Central memory CD4-positive, alpha-beta T cell (primary cell): ENCODE results near the gene CRHR2.

Source experiments
- DNase-seq: peaks from one replicate; pipeline ENCODE4 v3.0.0; 2022

The CRHR2 gene

GRCh38 chr7:30706316-30706715 lies 24.1 kb upstream of the CRHR2 start:
- no peak for DNase-seq

- no peak for DNase-seq
These were observed 23.3 kb upstream of the CRHR2 start for GRCh38 chr7:30705596-30705995.

GRCh38 chr7:30705008-30705407 lies 22.8 kb upstream of the CRHR2 start:
- DNase-seq, result no peak

- no peak for DNase-seq
These were observed 21.5 kb upstream of the CRHR2 start for GRCh38 chr7:30703756-30704155.

GRCh38 chr7:30702200-30702599 lies 19.9 kb upstream of the CRHR2 start:
- DNase-seq, result peak; percentile 33

- DNase-seq, result no peak
These were observed 18.7 kb upstream of the CRHR2 start for GRCh38 chr7:30700941-30701340.

GRCh38 chr7:30699706-30700495 lies 17.6 kb upstream of the CRHR2 start:
- no peak for DNase-seq

GRCh38 chr7:30698481-30698880 lies 16.2 kb upstream of the CRHR2 start:
- no peak for DNase-seq

- no peak for DNase-seq
These were observed 15.6 kb upstream of the CRHR2 start for GRCh38 chr7:30697719-30698460.

GRCh38 chr7:30694774-30695721 lies 12.8 kb upstream of the CRHR2 start:
- DNase-seq, result no peak

- no peak for DNase-seq
These were observed 12.0 kb upstream of the CRHR2 start for GRCh38 chr7:30694218-30694745.

- no peak for DNase-seq
These were observed 10.6 kb upstream of the CRHR2 start for GRCh38 chr7:30692882-30693281.

- no peak for DNase-seq
These were observed 10.2 kb upstream of the CRHR2 start for GRCh38 chr7:30692438-30692837.

GRCh38 chr7:30690011-30690410 lies 7.8 kb upstream of the CRHR2 start:
- no peak for DNase-seq

- DNase-seq, result no peak
These were observed 6.5 kb upstream of the CRHR2 start for GRCh38 chr7:30688718-30689221.

- DNase-seq, result no peak
These were observed 5.3 kb upstream of the CRHR2 start for GRCh38 chr7:30687604-30688003.

- DNase-seq, result no peak
These were observed 2.1 kb upstream of the CRHR2 start for GRCh38 chr7:30684351-30684750.

GRCh38 chr7:30683816-30684215 lies 1.6 kb upstream of the CRHR2 start:
- no peak for DNase-seq

GRCh38 chr7:30683306-30683705 lies 1.1 kb upstream of the CRHR2 start:
- no peak for DNase-seq

GRCh38 chr7:30681815-30682211 lies 443 bp downstream of the CRHR2 start:
- no peak for DNase-seq

- DNase-seq, result no peak
These were observed 892 bp downstream of the CRHR2 start for GRCh38 chr7:30681331-30681797.

- no peak for DNase-seq
These were observed 2.6 kb downstream of the CRHR2 start for GRCh38 chr7:30679664-30680063.

GRCh38 chr7:30678805-30679204 lies 3.5 kb downstream of the CRHR2 start:
- no peak for DNase-seq
